NB4 (cell line): ENCODE results near the gene ECM1.

ENCODE experiments used
- DNase-seq: peaks from one replicate; pipeline ENCODE4 v3.0.0; 2010; ENCODE audit warnings: low read depth
- H3K4me3 ChIP-seq: one replicate; pipeline ENCODE4 v1.5.1; 2011; ENCODE audit warnings: mild to moderate bottlenecking, low read depth, low read length, moderate library complexity
- CTCF ChIP-seq: IDR thresholded peaks from one replicate; pipeline ENCODE4 v1.5.1; 2012; ENCODE audit warnings: low read depth, low read length
- MAX ChIP-seq: IDR thresholded peaks from 2 replicates; pipeline ENCODE4 v1.6.1; 2011; ENCODE audit warnings: low read depth, low read length
- MYC ChIP-seq: IDR thresholded peaks from 2 replicates; pipeline ENCODE4 v1.6.1; 2011; ENCODE audit warnings: low read depth, low read length
- POLR2A ChIP-seq: IDR thresholded peaks from 2 replicates; pipeline ENCODE4 v1.6.1; 2011; ENCODE audit warnings: mild to moderate bottlenecking; ENCODE audit not compliant: insufficient read length; ENCODE audit errors: extremely low read depth

Gene ECM1

GRCh38 chr1:150473659-150474058 is 34.2 kb upstream of the ECM1 start:
- no peak overlapping the region for H3K4me3 ChIP-seq
- DNase-seq: no peak
- no peak for TF ChIP-seq MYC
- no peak for TF ChIP-seq CTCF
- TF ChIP-seq MAX: no peak
- no peak for TF ChIP-seq POLR2A

- no peak for DNase-seq
- TF ChIP-seq MAX (no peak), MYC (no peak)
- H3K4me3 ChIP-seq: no peak overlapping the region
Observed at GRCh38 chr1:150474869-150475268, 33.0 kb upstream of the ECM1 start.

- TF ChIP-seq POLR2A: no peak
- TF ChIP-seq MAX: no peak
- no peak for TF ChIP-seq MYC
- no peak for TF ChIP-seq CTCF
Observed at GRCh38 chr1:150476754-150477153, 31.2 kb upstream of the ECM1 start.

GRCh38 chr1:150477320-150477719 is 30.6 kb upstream of the ECM1 start:
- H3K4me3 ChIP-seq: no peak overlapping the region
- DNase-seq: no peak
- TF ChIP-seq CTCF: no peak
- TF ChIP-seq POLR2A: no peak
- no peak for TF ChIP-seq MAX
- TF ChIP-seq MYC: no peak

More at GRCh38 chr1:150476754-150477153, 31.2 kb upstream of the ECM1 start:
- no peak for DNase-seq
- H3K4me3 ChIP-seq: no peak overlapping the region

- H3K4me3 ChIP-seq: no peak overlapping the region
- DNase-seq: no peak
- TF ChIP-seq MYC (no peak), POLR2A (no peak), CTCF (no peak), MAX (no peak)
Observed at GRCh38 chr1:150477733-150478132, 30.2 kb upstream of the ECM1 start.

GRCh38 chr1:150479370-150479769 is 28.5 kb upstream of the ECM1 start:
- TF ChIP-seq POLR2A: no peak
- no peak for TF ChIP-seq MAX
- no peak for TF ChIP-seq MYC
- TF ChIP-seq CTCF: no peak
- DNase-seq: no peak
- H3K4me3 ChIP-seq: no peak overlapping the region
